ENCODE measurements around the gene ZFYVE16.

Gene ZFYVE16

GRCh38 chr5:80474929-80475328 lies 67.1 kb downstream of the ZFYVE16 start:
- no peak overlapping the region for H3K4me3 ChIP-seq (ENCODE audit: low read depth, low read length)
- peak; percentile 81 for DNase-seq (ENCODE audit: low read depth)
- TF ChIP-seq CTCF (IDR thresholded peaks at IDR 0.05; ENCODE audit: control insufficient read depth, extremely low read depth, insufficient read depth), result no peak

GRCh38 chr5:80479713-80480112 lies 71.8 kb downstream of the ZFYVE16 start:
- TF ChIP-seq CTCF (IDR thresholded peaks at IDR 0.05; ENCODE audit: control insufficient read depth, extremely low read depth, insufficient read depth), result no peak
- H3K4me3 ChIP-seq (ENCODE audit: low read depth, low read length), result no peak overlapping the region
- no peak for DNase-seq (ENCODE audit: low read depth)

GRCh38 chr5:80480354-80480753 lies 72.5 kb downstream of the ZFYVE16 start:
- H3K4me3 ChIP-seq (ENCODE audit: low read depth, low read length), result no peak overlapping the region
- no peak for TF ChIP-seq CTCF (IDR thresholded peaks at IDR 0.05; ENCODE audit: control insufficient read depth, extremely low read depth, insufficient read depth)
- DNase-seq (ENCODE audit: low read depth), result no peak

GRCh38 chr5:80481019-80481893 lies 73.4 kb downstream of the ZFYVE16 start:
- H3K4me3 ChIP-seq (ENCODE audit: low read depth, low read length), result no peak overlapping the region
- TF ChIP-seq CTCF (IDR thresholded peaks at IDR 0.05; ENCODE audit: control insufficient read depth, extremely low read depth, insufficient read depth), result peak; percentile 79
- no peak for DNase-seq (ENCODE audit: low read depth)

- no peak overlapping the region for H3K4me3 ChIP-seq (ENCODE audit: low read depth, low read length)
- TF ChIP-seq CTCF (IDR thresholded peaks at IDR 0.05; ENCODE audit: control insufficient read depth, extremely low read depth, insufficient read depth), result no peak
- no peak for DNase-seq (ENCODE audit: low read depth)
Observed at GRCh38 chr5:80482578-80482977, 74.7 kb downstream of the ZFYVE16 start.

- DNase-seq (ENCODE audit: low read depth), result no peak
- TF ChIP-seq CTCF (IDR thresholded peaks at IDR 0.05; ENCODE audit: control insufficient read depth, extremely low read depth, insufficient read depth), result no peak
- H3K4me3 ChIP-seq (ENCODE audit: low read depth, low read length), result no peak overlapping the region
Observed at GRCh38 chr5:80483636-80484232, 75.9 kb downstream of the ZFYVE16 start.
